IMR-90 (cell line): ENCODE data around the gene NADSYN1. TPM values are rescaled to one million over a fixed set of nuclear protein-coding genes. Genes with fewer than 3 reads are reported as not detected.

ENCODE experiments used
- ATAC-seq: fragments of 200-7000 bp; cut with Tn5 transposase; 2 replicates; pipeline ENCODE4 v1.9.1; 2020; ENCODE audit warnings: low read depth, mild to moderate bottlenecking, moderate library complexity
- BruUV-seq: library from RNA; stranded (reverse); fragments of 400-500 nt; replicated peaks from 2 replicates; lab custom pipeline; 2021; lab: Mats Ljungman, UMichigan
- CTCF ChIA-PET: fragments of 300-600 bp; formaldehyde crosslinking; extraction: SDS; loops from one replicate; lab custom pipeline; 2021; ENCODE audit warnings: antibody characterized with exemption; lab: Yijun Ruan, JAX
- POLR2A ChIA-PET: fragments of 300-600 bp; sonication (Branson Sonifier 250); formaldehyde crosslinking; loops from one replicate; lab custom pipeline; 2022; ENCODE audit warnings: antibody characterized with exemption; ENCODE audit not compliant: unreplicated experiment; lab: Charles Lee
- DNase-seq: peaks from one replicate; pipeline ENCODE4 v3.0.0; 2013
- H2AFZ ChIP-seq: replicated peaks from 2 replicates; pipeline ENCODE3; 2013; ENCODE audit warnings: low read length, mild to moderate bottlenecking; ENCODE audit not compliant: poor library complexity
- H2AK5ac ChIP-seq: 2 replicates; pipeline ENCODE4 v1.6.1; 2013; ENCODE audit warnings: low read depth, low read length, inconsistent platforms
- H2AK9ac ChIP-seq: replicated peaks from 2 replicates; pipeline ENCODE3; 2013; ENCODE audit warnings: mild to moderate bottlenecking, low read depth, low read length, moderate library complexity; ENCODE audit not compliant: poor library complexity
- H2BK120ac ChIP-seq: 2 replicates; pipeline ENCODE4 v1.6.1; 2013; ENCODE audit warnings: low read depth, low read length, inconsistent platforms
- H2BK15ac ChIP-seq: 3 replicates; pipeline ENCODE4 v1.6.1; 2013; ENCODE audit warnings: low read depth, low read length, inconsistent platforms
- H2BK20ac ChIP-seq: 2 replicates; pipeline ENCODE4 v1.6.1; 2013; ENCODE audit warnings: low read depth, mild to moderate bottlenecking, inconsistent platforms, low read length, moderate library complexity
- H2BK5ac ChIP-seq: 2 replicates; pipeline ENCODE4 v1.6.1; 2013; ENCODE audit warnings: mild to moderate bottlenecking, low read depth, low read length, inconsistent platforms; ENCODE audit not compliant: poor library complexity, severe bottlenecking
- H3K14ac ChIP-seq: replicated peaks from 2 replicates; pipeline ENCODE4 v1.6.1; 2013; ENCODE audit warnings: low read depth, low read length, inconsistent platforms
- H3K18ac ChIP-seq: 2 replicates; pipeline ENCODE4 v1.6.1; 2013; ENCODE audit warnings: low read depth, low read length, control low read depth
- H3K23ac ChIP-seq: 2 replicates; pipeline ENCODE4 v1.6.1; 2013; ENCODE audit warnings: low read depth, low read length, inconsistent platforms
- H3K27ac ChIP-seq: 2 replicates; pipeline ENCODE4 v1.5.1; 2013; ENCODE audit warnings: mild to moderate bottlenecking, control low read depth, low read length; ENCODE audit not compliant: insufficient read depth
- H3K27me3 ChIP-seq: 2 replicates; pipeline ENCODE4 v1.6.1; 2013; ENCODE audit warnings: low read length; ENCODE audit not compliant: control insufficient read depth, insufficient read depth
- H3K36me3 ChIP-seq: 2 replicates; pipeline ENCODE4 v1.6.1; 2013; ENCODE audit warnings: low read length, mixed read lengths; ENCODE audit not compliant: control insufficient read depth, insufficient read depth
- H3K4ac ChIP-seq: 2 replicates; pipeline ENCODE4 v1.6.1; 2013; ENCODE audit warnings: low read depth, low read length, inconsistent platforms
- H3K4me1 ChIP-seq: 2 replicates; pipeline ENCODE4 v1.6.1; 2013; ENCODE audit warnings: low read length, mixed read lengths; ENCODE audit not compliant: control insufficient read depth, insufficient read depth
- H3K4me2 ChIP-seq: 2 replicates; pipeline ENCODE4 v1.6.1; 2013; ENCODE audit warnings: low read depth, mild to moderate bottlenecking, control low read depth, low read length, moderate library complexity
- H3K4me3 ChIP-seq: 2 replicates; pipeline ENCODE4 v1.5.1; 2013; ENCODE audit warnings: low read depth, mild to moderate bottlenecking, control low read depth, low read length, moderate library complexity; ENCODE audit not compliant: insufficient read depth
- H3K56ac ChIP-seq: 2 replicates; pipeline ENCODE4 v1.6.1; 2013; ENCODE audit warnings: low read length, inconsistent platforms; ENCODE audit not compliant: insufficient read depth; ENCODE audit errors: extremely low read depth
- H3K79me1 ChIP-seq, 2 experiments: 2 replicates each; pipeline ENCODE4 v1.6.1; 2013; ENCODE audit warnings: low read length in 2 of 2, inconsistent platforms in 1 of 2, low read depth in 1 of 2
- H3K9ac ChIP-seq: 2 replicates; pipeline ENCODE4 v1.6.1; 2013; ENCODE audit warnings: low read depth, low read length, control low read depth
- H3K9me1 ChIP-seq: 2 replicates; pipeline ENCODE4 v1.6.1; 2013; ENCODE audit warnings: low read length, inconsistent platforms; ENCODE audit not compliant: insufficient read depth
- H3K9me3 ChIP-seq: 2 replicates; pipeline ENCODE4 v1.6.1; 2013; ENCODE audit warnings: low read length; ENCODE audit not compliant: control insufficient read depth, insufficient read depth
- H4K20me1 ChIP-seq: 2 replicates; pipeline ENCODE4 v1.6.1; 2013; ENCODE audit warnings: low read length, inconsistent platforms; ENCODE audit not compliant: insufficient read depth
- H4K5ac ChIP-seq: 2 replicates; pipeline ENCODE4 v1.6.1; 2013; ENCODE audit warnings: mild to moderate bottlenecking, low read depth, low read length, control low read depth
- H4K8ac ChIP-seq, 2 experiments: 2 replicates each; pipeline ENCODE4 v1.6.1; 2013; ENCODE audit warnings: low read depth in 2 of 2, low read length in 2 of 2, control low read depth in 1 of 2, inconsistent platforms in 1 of 2
- H4K91ac ChIP-seq: 2 replicates; pipeline ENCODE4 v1.6.1; 2013; ENCODE audit warnings: low read depth, low read length, inconsistent platforms; ENCODE audit not compliant: insufficient read depth
- BHLHE40 ChIP-seq: fragments of 150-350 bp; IDR thresholded peaks from 2 replicates; pipeline ENCODE4 v1.6.1; 2016; ENCODE audit warnings: mild to moderate bottlenecking, low read depth, low read length
- CTCF ChIP-seq: conservative IDR thresholded peaks from 2 replicates; pipeline ENCODE4 v1.5.1; 2012; ENCODE audit warnings: mild to moderate bottlenecking, low read depth, low read length, improper control_type of control experiment
- FOS ChIP-seq: fragments of 150-350 bp; IDR thresholded peaks from 2 replicates; pipeline ENCODE4 v1.6.1; 2016; ENCODE audit warnings: low read depth, low read length
- POLR2A ChIP-seq: IDR thresholded peaks from 2 replicates; pipeline ENCODE4 v1.6.1; 2012; ENCODE audit warnings: mild to moderate bottlenecking, low read depth, low read length
- RFX5 ChIP-seq: IDR thresholded peaks from 2 replicates; pipeline ENCODE4 v1.8.0; 2012; ENCODE audit warnings: low read depth, mild to moderate bottlenecking, low read length, moderate library complexity
- WGBS, 2 experiments: methylation state at CpG; one replicate each; pipeline versions ENCODE4 v1.1.5 to v1.1.7; 2013; ENCODE audit warnings: missing lambda C conversion rate in 2 of 2; ENCODE audit not compliant: insufficient read length in 1 of 2; ENCODE audit errors: extremely low coverage in 2 of 2; 5-methylcytosine and 5-hydroxymethylcytosine counted together
- dilution Hi-C: fragments of 300-500 bp; cut with HindIII; formaldehyde crosslinking; loops from one replicate; pipeline ENCODE4 v1.14.3; 2018; ENCODE audit warnings: low sequenced_read_pairs; ENCODE audit not compliant: unreplicated experiment
- in situ Hi-C: fragments of 300-500 bp; cut with MboI; formaldehyde crosslinking; loops from 3 replicates; pipeline ENCODE4 v1.14.3; 2019; ENCODE audit warnings: low sequenced_read_pairs, inconsistent platforms, mixed read lengths
- intact Hi-C: fragments of 100-400 bp; cut with micrococcal nuclease; formaldehyde crosslinking; loops from 2 replicates; pipeline ENCODE4 v1.10.0; 2022
- polyA plus RNA-seq, 3 experiments: library from polyadenylated mRNA; depleted of rRNA; stranded (reverse); fragments of >200 nt; gene quantifications; 2 replicates each; pipeline ENCODE4 v1.2.3, GENCODE V29; 2012; ENCODE audit warnings: low replicate concordance in 1 of 3
- total RNA-seq: library from RNA; depleted of rRNA; stranded (reverse); fragments of >200 nt; gene quantifications from 2 replicates; pipeline ENCODE4 v1.2.3, GENCODE V29; 2012

The NADSYN1 gene
- total and polyA plus RNA-seq, 2 of the 4 experiments (the other 2 are of a cell fraction) = 69.5 to 70.4 TPM

GRCh38 chr11:71502026-71502425, 49.0 kb downstream of the NADSYN1 start:
- Histone ChIP-seq H3K9me3 (no peaks in the 10 kb centered on the region), H3K56ac (no peak overlapping the region), H3K18ac (no peak overlapping the region), H3K4me3 (no peak overlapping the region), H3K36me3 (peaks cover 53% of the 10 kb centered on the region), H4K91ac (no peak overlapping the region), H2BK5ac (no peak overlapping the region), H2BK120ac (no peak overlapping the region), H2AK5ac (no peak overlapping the region), H4K20me1 (no peaks in the 10 kb centered on the region), H3K9me1 (0 out of 2 replicates have a peak, but pooled peaks cover 5% of the 10 kb centered on the region), H3K79me1 (no peaks in the 10 kb centered on the region), H3K23ac (no peak overlapping the region), H3K9ac (no peak overlapping the region), H2AK9ac (no peak overlapping the region), H4K5ac (no peak overlapping the region), H3K4ac (no peak overlapping the region), H2BK15ac (no peak overlapping the region), H2BK20ac (no peak overlapping the region), H3K4me2 (no peak overlapping the region), H3K4me1 (no peaks in the 10 kb centered on the region), H4K8ac (no peak overlapping the region), H3K27me3 (no peaks in the 10 kb centered on the region), H3K14ac (no peak overlapping the region), H2AFZ (no peak overlapping the region), H3K27ac (no peak overlapping the region)
- in situ Hi-C loops = no loop called here
- no TSS peak for BruUV-seq
- TF ChIP-seq CTCF = no peak
- no peak for TF ChIP-seq RFX5
- no peak for TF ChIP-seq BHLHE40
- TF ChIP-seq POLR2A = no peak
- no peak for TF ChIP-seq FOS
- dilution Hi-C loops = no loop called here
- intact Hi-C loops = no loop called here
- POLR2A ChIA-PET = no interaction called here
- DNase-seq (no peak), ATAC-seq (no peak)
- CTCF ChIA-PET = no interaction called here
- 97% methylated on average over 4 of the region's 10 CpGs; no CpG with 5 or more reads in 1 of the 2 experiments for WGBS, 2 experiments
